ENCODE results near the gene SLC22A7. TPM values are rescaled to one million over a fixed set of nuclear protein-coding genes. Genes with fewer than 3 reads are reported as not detected.
"Not testable (repeated sequence)": the region's sequence is repeated elsewhere in the genome, so short reads cannot be mapped to it uniquely, and the experiment has no call there.

SLC22A7 gene
- total RNA-seq, 1 donor from 2014 or later = not detected

- H3K4me1 Mint-ChIP-seq = peaks cover 4% of the 10 kb centered on the region
- no peaks in the 10 kb centered on the region for H4K20me1 ChIP-seq (ENCODE audit: low read depth)
- no peaks in the 10 kb centered on the region for H3K9me3 Mint-ChIP-seq
These were observed 4.1 kb downstream of the SLC22A7 start for GRCh38 chr6:43302126-43302525.

GRCh38 chr6:43303006-43303405, 4.9 kb downstream of the SLC22A7 start:
- H3K27ac ChIP-seq; DNase-seq (ENCODE audit: low spot score); H3K27me3 ChIP-seq; H3K4me1 Mint-ChIP-seq; H3K9ac ChIP-seq; H3K4me2 ChIP-seq; H3K4me3 ChIP-seq; H3K27ac Mint-ChIP-seq; H3F3A ChIP-seq (ENCODE audit: low read depth); H3K4me3 Mint-ChIP-seq; H3K36me3 Mint-ChIP-seq; H3K27me3 Mint-ChIP-seq (ENCODE audit: insufficient read depth, low read depth); H3K79me2 ChIP-seq (ENCODE audit: low read depth); H2AFZ ChIP-seq (replicated peaks); H3K9me3 Mint-ChIP-seq; H3K4me1 ChIP-seq; H3K36me3 ChIP-seq; H3K9me3 ChIP-seq (ENCODE audit: low read depth); H4K20me1 ChIP-seq (ENCODE audit: low read depth): not testable (repeated sequence)

More at GRCh38 chr6:43302126-43302525, 4.1 kb downstream of the SLC22A7 start:
- no peaks in the 10 kb centered on the region for H3K79me2 ChIP-seq (ENCODE audit: low read depth)
- Mint-ChIP-seq H3K27ac (peak overlapping the region; percentile 81), H3K27me3 (ENCODE audit: insufficient read depth, low read depth) (peaks cover 3% of the 10 kb centered on the region), H3K4me3 (no peak overlapping the region), H3K36me3 (no peaks in the 10 kb centered on the region)
- H3F3A ChIP-seq (ENCODE audit: low read depth) = peaks cover 6% of the 10 kb centered on the region
- no peak overlapping the region for H3K4me3 ChIP-seq
- no peak for DNase-seq (ENCODE audit: low spot score)
- no peak overlapping the region for H3K9ac ChIP-seq
- no peak overlapping the region for H3K4me2 ChIP-seq
- H2AFZ ChIP-seq (replicated peaks) = no peak overlapping the region
- H3K9me3 ChIP-seq (ENCODE audit: low read depth) = no peaks in the 10 kb centered on the region
- no peaks in the 10 kb centered on the region for H3K27me3 ChIP-seq
- H3K36me3 ChIP-seq = no peaks in the 10 kb centered on the region
- peaks cover 9% of the 10 kb centered on the region for H3K4me1 ChIP-seq
- TF ChIP-seq EZH2 (IDR thresholded peaks at IDR 0.05) (no peak), CTCF (IDR thresholded peaks at IDR 0.05) (no peak), EZH2phosphoT487 (IDR thresholded peaks at IDR 0.05) (no peak)
- H3K27ac ChIP-seq = no peak overlapping the region

- DNase-seq (ENCODE audit: low spot score) = no peak
These were observed 5.8 kb downstream of the SLC22A7 start for GRCh38 chr6:43303751-43304331.

More at GRCh38 chr6:43303751-43304331, 5.8 kb downstream of the SLC22A7 start:
- Histone ChIP-seq H3K4me1 (peaks cover 5% of the 10 kb centered on the region), H3K4me2 (no peak overlapping the region), H2AFZ (replicated peaks) (no peak overlapping the region), H3K9me3 (ENCODE audit: low read depth) (no peaks in the 10 kb centered on the region), H3F3A (ENCODE audit: low read depth) (peaks cover 3% of the 10 kb centered on the region), H3K4me3 (no peak overlapping the region), H3K9ac (no peak overlapping the region), H3K79me2 (ENCODE audit: low read depth) (no peaks in the 10 kb centered on the region), H3K27me3 (no peaks in the 10 kb centered on the region), H3K36me3 (no peaks in the 10 kb centered on the region), H3K27ac (no peak overlapping the region), H4K20me1 (ENCODE audit: low read depth) (no peaks in the 10 kb centered on the region)
- Mint-ChIP-seq H3K36me3 (no peaks in the 10 kb centered on the region), H3K27ac (peak overlapping the region; percentile 53), H3K27me3 (ENCODE audit: insufficient read depth, low read depth) (peaks cover 10% of the 10 kb centered on the region), H3K4me3 (no peak overlapping the region), H3K9me3 (no peaks in the 10 kb centered on the region), H3K4me1 (peaks cover 2% of the 10 kb centered on the region)
- TF ChIP-seq EZH2 (IDR thresholded peaks at IDR 0.05) (no peak), EZH2phosphoT487 (IDR thresholded peaks at IDR 0.05) (no peak), CTCF (IDR thresholded peaks at IDR 0.05) (no peak)

Measured in neural progenitor cell (in vitro differentiated cells).